ENCODE data around the gene SYVN1.

GRCh38 chr11:65127473-65128181 is 6.7 kb downstream of the SYVN1 start:
- peak; percentile 7 for TF ChIP-seq POLR2AphosphoS5 (IDR thresholded peaks at IDR 0.05; ENCODE audit: low read depth, low read length)
- TF ChIP-seq CTCF (IDR thresholded peaks at IDR 0.05 in 2 of 3, conservative IDR thresholded peaks at IDR 0.05 in 1 of 3; ENCODE audit: borderline replicate concordance in 1 of 3, insufficient read depth in 1 of 3, low read depth in 2 of 3, low read length in 2 of 3): no peak
- TF ChIP-seq RAD21 (IDR thresholded peaks at IDR 0.05; ENCODE audit: low read depth): no peak
- TF ChIP-seq EZH2phosphoT487 (IDR thresholded peaks at IDR 0.05; ENCODE audit: borderline replicate concordance): no peak
- no peak for TF ChIP-seq TCF7L2 (IDR thresholded peaks at IDR 0.05; ENCODE audit: borderline replicate concordance, extremely low read depth, insufficient read depth, insufficient read length)
- TF ChIP-seq POLR2A (IDR thresholded peaks at IDR 0.05; ENCODE audit: borderline replicate concordance, extremely low read depth, insufficient read depth, insufficient read length): no peak
- TF ChIP-seq ATF3 (IDR thresholded peaks at IDR 0.05): no peak
- TF ChIP-seq ZBTB33 (IDR thresholded peaks at IDR 0.05; ENCODE audit: extremely low read depth, insufficient replicate concordance, low read length): no peak
